Measurements from ENCODE around the gene RNF114. TPM values are rescaled to one million over a fixed set of nuclear protein-coding genes. Genes with fewer than 3 reads are reported as not detected.

Gene RNF114
- total RNA-seq, 3 donors from 2014 or later: 224 TPM

GRCh38 chr20:49919461-49919860 is 16.7 kb upstream of the RNF114 start:
- H3K36me3 ChIP-seq: no peaks in the 10 kb centered on the region
- intact Hi-C loops (cut with DNase I; ENCODE audit: low total_unique reads): no loop called here
- no peaks in the 10 kb centered on the region for H3K9me3 ChIP-seq
- H3K27me3 ChIP-seq: no peaks in the 10 kb centered on the region
- H3K27ac ChIP-seq: no peak overlapping the region
- no peak for DNase-seq (ENCODE audit: low spot score in 2 of 2)
- H3K4me1 ChIP-seq: peaks cover 0 to 3% of the 10 kb centered on the region in 2 donors
- H3K4me3 ChIP-seq: no peak overlapping the region
- TF ChIP-seq POLR2A (IDR thresholded peaks at IDR 0.05): no peak
- TF ChIP-seq CTCF (IDR thresholded peaks at IDR 0.05): no peak
- no peak for TF ChIP-seq POLR2AphosphoS5 (IDR thresholded peaks at IDR 0.05)

GRCh38 chr20:49924247-49924646 is 11.9 kb upstream of the RNF114 start:
- no peak for TF ChIP-seq POLR2AphosphoS5 (IDR thresholded peaks at IDR 0.05)
- TF ChIP-seq CTCF (IDR thresholded peaks at IDR 0.05): no peak
- TF ChIP-seq POLR2A (IDR thresholded peaks at IDR 0.05): no peak
- Histone ChIP-seq H3K4me1 (no peaks in the 10 kb centered on the region), H3K9me3 (no peaks in the 10 kb centered on the region), H3K4me3 (no peak overlapping the region), H3K36me3 (no peaks in the 10 kb centered on the region), H3K27ac (no peak overlapping the region), H3K27me3 (no peaks in the 10 kb centered on the region)
- intact Hi-C loops (cut with DNase I; ENCODE audit: low total_unique reads): no loop called here
- no peak for DNase-seq (ENCODE audit: low spot score in 2 of 2)

DNA sequence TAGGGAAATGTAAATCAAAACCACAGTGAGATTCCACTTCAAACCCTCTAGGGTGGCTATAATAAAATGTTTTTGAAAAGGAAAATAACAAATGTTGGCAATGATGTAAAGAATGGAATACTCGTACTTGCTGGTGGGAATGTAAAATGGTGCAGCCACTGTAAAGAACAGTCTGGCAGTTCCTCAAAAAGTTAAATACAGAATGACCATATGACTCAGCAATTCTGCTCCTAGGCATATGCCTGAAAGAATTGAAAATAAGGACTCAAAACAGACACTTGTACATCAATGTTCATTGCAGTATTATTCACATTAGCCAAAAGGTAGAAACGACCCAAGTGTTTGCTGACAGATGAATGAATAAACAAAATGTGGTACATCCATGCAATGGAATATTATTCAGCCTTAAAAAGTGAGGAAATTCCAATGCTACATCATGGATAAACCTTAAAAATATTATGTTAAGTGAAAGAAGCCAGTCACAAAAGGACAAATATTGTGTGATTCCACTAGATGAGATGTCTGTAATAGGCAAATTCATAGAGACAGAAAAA is 10.2 kb upstream of the RNF114 start:
- Histone ChIP-seq H3K27me3 (no peaks in the 10 kb centered on the region), H3K4me3 (no peak overlapping the region), H3K27ac (no peak overlapping the region), H3K9me3 (no peaks in the 10 kb centered on the region), H3K4me1 (no peaks in the 10 kb centered on the region), H3K36me3 (no peaks in the 10 kb centered on the region)
- TF ChIP-seq POLR2AphosphoS5 (IDR thresholded peaks at IDR 0.05): no peak
- no peak for TF ChIP-seq CTCF (IDR thresholded peaks at IDR 0.05)
- no peak for TF ChIP-seq POLR2A (IDR thresholded peaks at IDR 0.05)
- no peak for DNase-seq (ENCODE audit: low spot score in 2 of 2)
- intact Hi-C loops (cut with DNase I; ENCODE audit: low total_unique reads): no loop called here

GRCh38 chr20:49928411-49929141 is 7.6 kb upstream of the RNF114 start:
- Histone ChIP-seq H3K27ac (peak overlapping the region in 1 of 2 donors; percentile 50), H3K36me3 (no peaks in the 10 kb centered on the region), H3K4me1 (no peaks in the 10 kb centered on the region), H3K9me3 (no peaks in the 10 kb centered on the region), H3K4me3 (no peak overlapping the region), H3K27me3 (no peaks in the 10 kb centered on the region)
- TF ChIP-seq CTCF (IDR thresholded peaks at IDR 0.05): peak; percentile 88 to 91 (median 89)
- no peak for TF ChIP-seq POLR2A (IDR thresholded peaks at IDR 0.05)
- peak; percentile 82 to 85 for DNase-seq (ENCODE audit: low spot score in 2 of 2)
- intact Hi-C loops (cut with DNase I; ENCODE audit: low total_unique reads): no loop called here

DNA sequence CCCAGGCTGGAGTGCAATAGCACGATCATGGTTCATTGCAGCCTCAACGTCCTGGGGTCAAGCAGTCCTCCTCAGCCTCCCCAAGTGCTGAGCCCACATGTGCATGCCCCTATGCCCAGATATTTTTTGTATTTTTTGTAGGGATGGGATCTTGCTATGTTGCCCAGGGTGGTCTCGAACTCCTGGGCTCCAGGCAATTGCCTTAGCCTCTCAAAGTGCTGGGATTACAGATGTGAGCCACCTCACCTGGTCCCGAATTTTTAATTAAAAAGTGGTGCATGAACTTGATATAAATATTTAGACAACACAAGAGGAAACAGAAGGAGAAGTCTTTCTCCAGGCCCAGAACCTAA is 7.1 kb upstream of the RNF114 start:
- intact Hi-C loops (cut with DNase I; ENCODE audit: low total_unique reads): no loop called here
- H3K36me3 ChIP-seq: no peaks in the 10 kb centered on the region
- no peaks in the 10 kb centered on the region for H3K9me3 ChIP-seq
- DNase-seq (ENCODE audit: low spot score in 2 of 2): no peak
- peak overlapping the region in 1 of 2 donors; percentile 33 for H3K27ac ChIP-seq
- no peak for TF ChIP-seq CTCF (IDR thresholded peaks at IDR 0.05)
- no peak for TF ChIP-seq POLR2AphosphoS5 (IDR thresholded peaks at IDR 0.05)
- TF ChIP-seq POLR2A (IDR thresholded peaks at IDR 0.05): no peak
- H3K27me3 ChIP-seq: no peaks in the 10 kb centered on the region
- H3K4me1 ChIP-seq: no peaks in the 10 kb centered on the region
- no peak overlapping the region for H3K4me3 ChIP-seq
